Caco-2 (cell line): ENCODE measurements around the gene NUP93. TPM values are rescaled to one million over a fixed set of nuclear protein-coding genes. Genes with fewer than 3 reads are reported as not detected.

Experiments used
- BruUV-seq: library from RNA; stranded (reverse); fragments of 400-500 nt; replicated peaks from 2 replicates; lab custom pipeline; 2021; lab: Mats Ljungman, UMichigan
- CTCF ChIA-PET: fragments of 300-600 bp; sonication (Branson Sonifier 250); formaldehyde crosslinking; loops from one replicate; lab custom pipeline; 2022; ENCODE audit warnings: antibody characterized with exemption; lab: Charles Lee
- POLR2A ChIA-PET: fragments of 300-600 bp; sonication (Branson Sonifier 250); formaldehyde crosslinking; loops from one replicate; lab custom pipeline; 2022; ENCODE audit warnings: antibody characterized with exemption; lab: Charles Lee
- DNase-seq, 2 experiments: peaks; one replicate each; pipeline versions ENCODE4 v3.0.0 to v3.0.0-alpha.2; 2020 to 2022
- H3K27me3 ChIP-seq: replicated peaks from 2 replicates; pipeline ENCODE4 v1.6.0; 2011; ENCODE audit warnings: low read length; ENCODE audit not compliant: control insufficient read depth, insufficient read depth
- H3K36me3 ChIP-seq: 2 replicates; pipeline ENCODE4 v1.5.1; 2011; ENCODE audit warnings: low read length; ENCODE audit not compliant: control insufficient read depth, insufficient read depth
- H3K4me1 ChIP-seq: fragments of 250-450 bp; sonication (Bioruptor Pico); 2 replicates; pipeline ENCODE4 v1.5.1; 2020; ENCODE audit warnings: mild to moderate bottlenecking
- H3K4me3 ChIP-seq: 2 replicates; pipeline ENCODE4 v1.5.1; 2011; ENCODE audit warnings: low read depth, mild to moderate bottlenecking, control low read depth, low read length
- H3K9me3 ChIP-seq: fragments of 250-450 bp; sonication (Bioruptor Pico); 2 replicates; pipeline ENCODE4 v1.5.1; 2020; ENCODE audit warnings: mild to moderate bottlenecking, moderate library complexity
- H3K27ac Mint-ChIP-seq: one replicate; pipeline ENCODE4 v1.8.0; 2022; ENCODE audit warnings: mixed read lengths; ENCODE audit not compliant: unreplicated experiment
- H3K27me3 Mint-ChIP-seq: one replicate; pipeline ENCODE4 v1.8.0; 2022; ENCODE audit warnings: mixed read lengths; ENCODE audit not compliant: insufficient read depth, unreplicated experiment
- H3K36me3 Mint-ChIP-seq: one replicate; pipeline ENCODE4 v1.8.0; 2022; ENCODE audit warnings: mild to moderate bottlenecking, mixed read lengths; ENCODE audit not compliant: insufficient read depth, unreplicated experiment
- H3K4me1 Mint-ChIP-seq: one replicate; pipeline ENCODE4 v1.8.0; 2022; ENCODE audit warnings: low read depth, mixed read lengths; ENCODE audit not compliant: unreplicated experiment
- H3K4me3 Mint-ChIP-seq: one replicate; pipeline ENCODE4 v1.8.0; 2022; ENCODE audit warnings: mild to moderate bottlenecking, moderate library complexity, mixed read lengths; ENCODE audit not compliant: unreplicated experiment
- H3K9me3 Mint-ChIP-seq: one replicate; pipeline ENCODE4 v1.8.0; 2022; ENCODE audit warnings: mixed read lengths; ENCODE audit not compliant: unreplicated experiment
- CTCF ChIP-seq, 2 experiments: fragments of 200-600 bp in 1 of 2; IDR thresholded peaks; 1 replicate in 1 of 2; 2 replicates in 1 of 2; pipeline versions ENCODE4 v1.5.1 to v1.8.0; 2011 to 2022; ENCODE audit warnings: antibody characterized with exemption in 1 of 2, control low read depth in 1 of 2, inconsistent platforms in 1 of 2, low read depth in 1 of 2, low read length in 1 of 2, mild to moderate bottlenecking in 1 of 2, moderate library complexity in 1 of 2; ENCODE audit not compliant: insufficient read depth in 1 of 2, severe bottlenecking in 1 of 2, unreplicated experiment in 1 of 2
- intact Hi-C: fragments of 100-400 bp; cut with micrococcal nuclease; formaldehyde crosslinking; loops from one replicate; pipeline ENCODE4 v1.10.0; 2022; ENCODE audit not compliant: unreplicated experiment
- total RNA-seq: library from RNA; stranded (reverse); gene quantifications from 2 replicates; pipeline ENCODE4 v1.2.3, GENCODE V29; 2022

The NUP93 gene
- total RNA-seq, 1 experiment from 2014 or later: 148 TPM

- POLR2A ChIA-PET: no interaction called here
Observed at GRCh38 chr16:56695246-56695645, 34.7 kb upstream of the NUP93 start.

GRCh38 chr16:56697456-56698155 is 32.3 kb upstream of the NUP93 start:
- no peak for TF ChIP-seq CTCF (IDR thresholded peaks at IDR 0.05; ENCODE audit: insufficient read depth in 1 of 2, low read depth in 1 of 2, low read length in 1 of 2, severe bottlenecking in 1 of 2, unreplicated experiment in 1 of 2)
- no TSS peak for BruUV-seq
- H3K4me3 ChIP-seq: no peak overlapping the region
- no peak overlapping the region for H3K4me3 Mint-ChIP-seq
- H3K27me3 Mint-ChIP-seq: no peaks in the 10 kb centered on the region
- H3K9me3 Mint-ChIP-seq: peaks cover 15% of the 10 kb centered on the region
- ChIA-PET POLR2A (no interaction called here), CTCF (interaction anchor here (1.2 kb wide), 1 partner anchor 94 kb away, joined by 3 read pairs; no protein-coding TSS in a partner anchor)
- peaks cover 10% of the 10 kb centered on the region for H3K4me1 Mint-ChIP-seq
- no peaks in the 10 kb centered on the region for H3K36me3 ChIP-seq
- no peak overlapping the region for H3K27ac Mint-ChIP-seq
- intact Hi-C loops: no loop called here
- no peaks in the 10 kb centered on the region for H3K4me1 ChIP-seq
- H3K9me3 ChIP-seq: peaks cover 9% of the 10 kb centered on the region
- no peak for DNase-seq
- H3K36me3 Mint-ChIP-seq: no peaks in the 10 kb centered on the region
- no peaks in the 10 kb centered on the region for H3K27me3 ChIP-seq

More at GRCh38 chr16:56695246-56695645, 34.7 kb upstream of the NUP93 start:
- peaks cover 17% of the 10 kb centered on the region for H3K4me1 Mint-ChIP-seq
- DNase-seq: no peak
- peaks cover 9% of the 10 kb centered on the region for H3K9me3 ChIP-seq
- no peak overlapping the region for H3K4me3 ChIP-seq
- H3K4me3 Mint-ChIP-seq: no peak overlapping the region
- H3K27me3 ChIP-seq: no peaks in the 10 kb centered on the region
- intact Hi-C loops: no loop called here
- H3K9me3 Mint-ChIP-seq: peaks cover 15% of the 10 kb centered on the region
- H3K27ac Mint-ChIP-seq: no peak overlapping the region
- no peaks in the 10 kb centered on the region for H3K27me3 Mint-ChIP-seq
- no peaks in the 10 kb centered on the region for H3K36me3 Mint-ChIP-seq
- no TSS peak for BruUV-seq
- no peaks in the 10 kb centered on the region for H3K36me3 ChIP-seq
- CTCF ChIA-PET: no interaction called here
- no peak for TF ChIP-seq CTCF (IDR thresholded peaks at IDR 0.05; ENCODE audit: insufficient read depth in 1 of 2, low read depth in 1 of 2, low read length in 1 of 2, severe bottlenecking in 1 of 2, unreplicated experiment in 1 of 2)
- peaks cover 7% of the 10 kb centered on the region for H3K4me1 ChIP-seq

- Histone ChIP-seq H3K36me3 (no peaks in the 10 kb centered on the region), H3K4me3 (no peak overlapping the region), H3K4me1 (no peaks in the 10 kb centered on the region), H3K9me3 (peaks cover 9% of the 10 kb centered on the region), H3K27me3 (no peaks in the 10 kb centered on the region)
- Mint-ChIP-seq H3K4me3 (no peak overlapping the region), H3K36me3 (no peaks in the 10 kb centered on the region), H3K9me3 (peaks cover 15% of the 10 kb centered on the region), H3K4me1 (peaks cover 4% of the 10 kb centered on the region), H3K27ac (no peak overlapping the region), H3K27me3 (no peaks in the 10 kb centered on the region)
- TF ChIP-seq CTCF (IDR thresholded peaks at IDR 0.05; ENCODE audit: insufficient read depth in 1 of 2, low read depth in 1 of 2, low read length in 1 of 2, severe bottlenecking in 1 of 2, unreplicated experiment in 1 of 2): no peak
- ChIA-PET CTCF (interaction anchor here (0.6 to 3.1 kb wide), 5 partner anchors 8 to 249 kb away, joined by 3 to 95 read pairs (median 4); partner anchors contain the start of genes NUDT21 and OGFOD1), POLR2A (interaction anchor here (0.5 to 0.7 kb wide), 2 partner anchors 15 to 43 kb away, joined by 3 to 5 read pairs; no protein-coding TSS in a partner anchor)
- BruUV-seq: no TSS peak
- no peak for DNase-seq
- intact Hi-C loops: loop anchor here (5.0 kb wide), 1 partner anchor 43 kb away; the partner anchor contains the start of gene MT1F
Observed at GRCh38 chr16:56700195-56700594, 29.7 kb upstream of the NUP93 start.
